ENCODE measurements around the gene CHN2. TPM values are rescaled to one million over a fixed set of nuclear protein-coding genes. Genes with fewer than 3 reads are reported as not detected.

CHN2 gene
- total RNA-seq, 4 donors from 2014 or later = 7.6 to 15.3 (median 10.0) TPM

GRCh38 chr7:29330136-29330535 lies 135.6 kb downstream of the CHN2 start:
- Histone ChIP-seq H3K4me1 (peaks cover 0 to 28% (median 0%) of the 10 kb centered on the region in 3 donors), H3K27ac (no peak overlapping the region), H3K36me3 (no peaks in the 10 kb centered on the region), H3K9me3 (no peaks in the 10 kb centered on the region), H3K4me3 (no peak overlapping the region), H3K27me3 (no peaks in the 10 kb centered on the region)
- no peak for ATAC-seq
- TF ChIP-seq EP300 (IDR thresholded peaks at IDR 0.05) (no peak), POLR2A (IDR thresholded peaks at IDR 0.05) (no peak), POLR2AphosphoS5 (IDR thresholded peaks at IDR 0.05) (no peak), CTCF (IDR thresholded peaks at IDR 0.05) (no peak)
- WGBS, 2 donors (ENCODE audit: low coverage in 1 of 2) = 83 to 93% methylated on average over 5 of the region's 5 CpGs

- no peak overlapping the region for H3K27ac ChIP-seq
- 63 to 100% methylated on average over 2 to 6 of the region's 7 CpGs for WGBS, 2 donors (ENCODE audit: low coverage in 1 of 2)
- TF ChIP-seq CTCF (IDR thresholded peaks at IDR 0.05) = no peak
- peaks cover 0 to 28% (median 0%) of the 10 kb centered on the region in 3 donors for H3K4me1 ChIP-seq
- no peaks in the 10 kb centered on the region for H3K27me3 ChIP-seq
- no peak for ATAC-seq
- no peak overlapping the region for H3K4me3 ChIP-seq
- H3K36me3 ChIP-seq = no peaks in the 10 kb centered on the region
- no peaks in the 10 kb centered on the region for H3K9me3 ChIP-seq
Observed at GRCh38 chr7:29331163-29331562, 136.6 kb downstream of the CHN2 start.

- no peaks in the 10 kb centered on the region for H3K27me3 ChIP-seq
- WGBS, 2 donors (ENCODE audit: low coverage in 1 of 2) = 47 to 52% methylated on average over 9 to 14 of the region's 14 CpGs
- H3K9me3 ChIP-seq = no peaks in the 10 kb centered on the region
- no peak overlapping the region for H3K27ac ChIP-seq
- H3K4me3 ChIP-seq = no peak overlapping the region
- H3K36me3 ChIP-seq = no peaks in the 10 kb centered on the region
- no peak for TF ChIP-seq CTCF (IDR thresholded peaks at IDR 0.05)
- no peak for TF ChIP-seq EP300 (IDR thresholded peaks at IDR 0.05)
- no peak for TF ChIP-seq POLR2A (IDR thresholded peaks at IDR 0.05)
- no peak for TF ChIP-seq POLR2AphosphoS5 (IDR thresholded peaks at IDR 0.05)
- no peak for ATAC-seq
- peaks cover 0 to 28% (median 0%) of the 10 kb centered on the region in 3 donors for H3K4me1 ChIP-seq
Observed at GRCh38 chr7:29332042-29332811, 137.7 kb downstream of the CHN2 start.

- Histone ChIP-seq H3K4me1 (peaks cover 0 to 23% (median 0%) of the 10 kb centered on the region in 3 donors), H3K9me3 (no peaks in the 10 kb centered on the region), H3K4me3 (no peak overlapping the region), H3K27ac (no peak overlapping the region), H3K27me3 (no peaks in the 10 kb centered on the region), H3K36me3 (no peaks in the 10 kb centered on the region)
- 81 to 85% methylated on average over 12 to 13 of the region's 14 CpGs for WGBS, 2 donors (ENCODE audit: low coverage in 1 of 2)
- ATAC-seq = no peak
- no peak for TF ChIP-seq CTCF (IDR thresholded peaks at IDR 0.05)
- TF ChIP-seq POLR2A (IDR thresholded peaks at IDR 0.05) = no peak
- TF ChIP-seq POLR2AphosphoS5 (IDR thresholded peaks at IDR 0.05) = no peak
- no peak for TF ChIP-seq EP300 (IDR thresholded peaks at IDR 0.05)
Observed at GRCh38 chr7:29332875-29333855, 138.6 kb downstream of the CHN2 start.
